ENCODE measurements around the gene CASP12.
A peak's percentile ranks its signal among the peaks of the same experiment; 100 is the strongest.

Gene CASP12

GRCh38 chr11:104892723-104893511, 5.3 kb downstream of the CASP12 start:
- DNase-seq (ENCODE audit: low spot score), result peak; percentile 42

- peak; percentile 44 for DNase-seq (ENCODE audit: low spot score)
Measured at GRCh38 chr11:104891135-104891534, 7.1 kb downstream of the CASP12 start.

GRCh38 chr11:104883342-104883741, 14.9 kb downstream of the CASP12 start:
- DNase-seq (ENCODE audit: low spot score), result no peak

- no peak for DNase-seq (ENCODE audit: low spot score)
Measured at GRCh38 chr11:104881117-104881794, 17.0 kb downstream of the CASP12 start.

GRCh38 chr11:104879514-104880190, 18.6 kb downstream of the CASP12 start:
- no peak for DNase-seq (ENCODE audit: low spot score)

GRCh38 chr11:104876861-104877431, 21.3 kb downstream of the CASP12 start:
- no peak for DNase-seq (ENCODE audit: low spot score)

- no peak for DNase-seq (ENCODE audit: low spot score)
Measured at GRCh38 chr11:104876324-104876723, 21.9 kb downstream of the CASP12 start.

- DNase-seq (ENCODE audit: low spot score), result no peak
Measured at GRCh38 chr11:104873252-104873651, 25.0 kb downstream of the CASP12 start.

- DNase-seq (ENCODE audit: low spot score), result no peak
Measured at GRCh38 chr11:104872393-104872792, 25.9 kb downstream of the CASP12 start.

GRCh38 chr11:104870910-104871309, 27.4 kb downstream of the CASP12 start:
- no peak for DNase-seq (ENCODE audit: low spot score)

GRCh38 chr11:104866815-104867214, 31.4 kb downstream of the CASP12 start:
- no peak for DNase-seq (ENCODE audit: low spot score)

GRCh38 chr11:104858882-104859775, 39.1 kb downstream of the CASP12 start:
- DNase-seq (ENCODE audit: low spot score), result no peak

- DNase-seq (ENCODE audit: low spot score), result no peak
Measured at GRCh38 chr11:104856607-104857006, 41.7 kb downstream of the CASP12 start.

- no peak for DNase-seq (ENCODE audit: low spot score)
Measured at GRCh38 chr11:104855965-104856364, 42.3 kb downstream of the CASP12 start.

- DNase-seq (ENCODE audit: low spot score), result no peak
Measured at GRCh38 chr11:104853276-104853675, 45.0 kb downstream of the CASP12 start.

- no peak for DNase-seq (ENCODE audit: low spot score)
Measured at GRCh38 chr11:104852811-104853210, 45.4 kb downstream of the CASP12 start.

- no peak for DNase-seq (ENCODE audit: low spot score)
Measured at GRCh38 chr11:104846216-104846615, 52.0 kb downstream of the CASP12 start.

- DNase-seq (ENCODE audit: low spot score), result no peak
Measured at GRCh38 chr11:104844451-104844850, 53.8 kb downstream of the CASP12 start.

- DNase-seq (ENCODE audit: low spot score), result no peak
Measured at GRCh38 chr11:104843150-104843836, 55.0 kb downstream of the CASP12 start.

- DNase-seq (ENCODE audit: low spot score), result no peak
Measured at GRCh38 chr11:104841973-104842525, 56.2 kb downstream of the CASP12 start.

- DNase-seq (ENCODE audit: low spot score), result no peak
Measured at GRCh38 chr11:104841185-104841584, 57.1 kb downstream of the CASP12 start.

Measured in kidney tubule cell (primary cell).